ENCODE results near the gene TTC36. TPM values are rescaled to one million over a fixed set of nuclear protein-coding genes. Genes with fewer than 3 reads are reported as not detected.

TTC36 gene
- total RNA-seq, 3 donors from 2014 or later: 0.84 to 1.1 (median 1.1) TPM

Other genes with a start within 250 kb of the TTC36 start
- 100 to 1,000 TPM; 371 to 436 (median 407) TPM for gene CD3E, start 222.7 kb upstream of the TTC36 start, total RNA-seq
- 100 to 1,000 TPM; 412 to 451 (median 427) TPM for gene CD3D, start 184.8 kb upstream of the TTC36 start, total RNA-seq
- gene CD3G, start 183.1 kb upstream of the TTC36 start, total RNA-seq: 100 to 1,000 TPM in 2 of 3 donors, 10 to 100 TPM in 1; 86.4 to 105 (median 102) TPM
- 10 to 100 TPM; 43.7 to 45.1 (median 45.0) TPM for gene UBE4A, start 167.9 kb upstream of the TTC36 start, total RNA-seq
- 100 to 1,000 TPM; 236 to 266 (median 251) TPM for gene ATP5MG, start 125.9 kb upstream of the TTC36 start, total RNA-seq
- 10 to 100 TPM; 42.5 to 54.8 (median 44.1) TPM for gene KMT2A, start 91.0 kb upstream of the TTC36 start, total RNA-seq
- 10 to 100 TPM; 10.1 to 13.8 (median 12.9) TPM for gene TMEM25, start 3.7 kb downstream of the TTC36 start, total RNA-seq
- 10 to 100 TPM; 22.5 to 29.7 (median 23.2) TPM for gene IFT46, start 38.5 kb downstream of the TTC36 start, total RNA-seq
- 100 to 1,000 TPM; 180 to 190 (median 183) TPM for gene ARCN1, start 44.9 kb downstream of the TTC36 start, total RNA-seq
- gene PHLDB1, start 80.1 kb downstream of the TTC36 start, total RNA-seq: 1 to 10 TPM in 2 of 3 donors, under 1 TPM in 1; 0.90 to 1.9 (median 1.3) TPM
- gene TREH, start 152.2 kb downstream of the TTC36 start, total RNA-seq: not detected